Activated naive CD8-positive, alpha-beta T cell (primary cell): Measurements from ENCODE around the gene KCNQ1.

ENCODE experiments used
- H3K27ac Mint-ChIP-seq: one replicate; pipeline ENCODE4 v1.8.0; 2021; ENCODE audit warnings: mixed read lengths
- H3K27me3 Mint-ChIP-seq: one replicate; pipeline ENCODE4 v1.8.0; 2021; ENCODE audit warnings: mixed read lengths
- H3K36me3 Mint-ChIP-seq: one replicate; pipeline ENCODE4 v1.8.0; 2021; ENCODE audit warnings: mixed read lengths
- H3K4me1 Mint-ChIP-seq: one replicate; pipeline ENCODE4 v1.8.0; 2021; ENCODE audit warnings: low read depth, mixed read lengths
- H3K4me3 Mint-ChIP-seq: one replicate; pipeline ENCODE4 v1.8.0; 2021; ENCODE audit warnings: mild to moderate bottlenecking, mixed read lengths
- H3K9me3 Mint-ChIP-seq: one replicate; pipeline ENCODE4 v1.8.0; 2021; ENCODE audit warnings: low read depth, mixed read lengths

Gene KCNQ1

DNA sequence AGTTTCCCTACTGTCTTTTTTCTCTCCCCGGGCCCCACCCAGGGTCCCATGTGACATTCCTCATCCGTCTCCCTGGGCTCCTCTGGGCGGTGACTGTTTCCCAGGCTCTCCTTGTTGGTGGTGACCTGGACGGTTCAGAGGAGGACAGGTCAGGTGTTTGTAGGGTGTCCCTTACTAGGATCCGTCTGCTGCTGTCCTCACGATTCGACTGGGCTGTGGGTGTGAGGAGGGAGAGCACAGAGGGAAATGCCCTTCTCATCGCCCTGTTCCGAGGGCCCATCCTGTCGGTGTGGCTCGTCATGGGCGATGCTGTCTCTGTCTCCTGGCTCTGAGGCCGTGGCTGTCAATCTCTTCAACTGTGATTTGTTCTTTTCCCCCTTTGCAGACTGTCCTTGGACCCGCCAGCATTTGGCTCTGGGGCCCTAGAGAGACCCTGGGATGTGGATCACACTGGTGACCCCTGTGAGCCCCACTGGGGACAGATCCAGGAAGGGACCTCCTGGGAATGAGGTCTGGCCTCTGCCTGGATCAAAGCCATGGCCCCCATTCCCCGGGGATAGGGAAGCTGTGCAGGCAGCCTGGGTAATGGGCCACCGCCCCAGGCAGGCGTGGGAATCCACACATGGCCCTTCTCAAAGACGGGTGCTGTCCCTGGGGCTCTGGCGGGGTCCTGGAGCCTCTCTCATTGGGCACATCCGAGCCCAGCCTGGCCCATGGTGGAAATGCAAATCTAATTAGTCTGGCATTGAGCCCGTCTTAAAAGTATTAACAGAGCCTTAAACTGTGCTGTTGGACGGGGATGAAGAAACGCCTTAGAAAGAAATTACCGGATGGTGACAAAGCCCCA lies 301.8 kb downstream of the KCNQ1 start:
- no peak overlapping the region for H3K4me3 Mint-ChIP-seq
- H3K27ac Mint-ChIP-seq: no peak overlapping the region
- no peaks in the 10 kb centered on the region for H3K27me3 Mint-ChIP-seq
- H3K36me3 Mint-ChIP-seq: peaks cover 2% of the 10 kb centered on the region
- no peaks in the 10 kb centered on the region for H3K4me1 Mint-ChIP-seq
- H3K9me3 Mint-ChIP-seq: no peaks in the 10 kb centered on the region

DNA sequence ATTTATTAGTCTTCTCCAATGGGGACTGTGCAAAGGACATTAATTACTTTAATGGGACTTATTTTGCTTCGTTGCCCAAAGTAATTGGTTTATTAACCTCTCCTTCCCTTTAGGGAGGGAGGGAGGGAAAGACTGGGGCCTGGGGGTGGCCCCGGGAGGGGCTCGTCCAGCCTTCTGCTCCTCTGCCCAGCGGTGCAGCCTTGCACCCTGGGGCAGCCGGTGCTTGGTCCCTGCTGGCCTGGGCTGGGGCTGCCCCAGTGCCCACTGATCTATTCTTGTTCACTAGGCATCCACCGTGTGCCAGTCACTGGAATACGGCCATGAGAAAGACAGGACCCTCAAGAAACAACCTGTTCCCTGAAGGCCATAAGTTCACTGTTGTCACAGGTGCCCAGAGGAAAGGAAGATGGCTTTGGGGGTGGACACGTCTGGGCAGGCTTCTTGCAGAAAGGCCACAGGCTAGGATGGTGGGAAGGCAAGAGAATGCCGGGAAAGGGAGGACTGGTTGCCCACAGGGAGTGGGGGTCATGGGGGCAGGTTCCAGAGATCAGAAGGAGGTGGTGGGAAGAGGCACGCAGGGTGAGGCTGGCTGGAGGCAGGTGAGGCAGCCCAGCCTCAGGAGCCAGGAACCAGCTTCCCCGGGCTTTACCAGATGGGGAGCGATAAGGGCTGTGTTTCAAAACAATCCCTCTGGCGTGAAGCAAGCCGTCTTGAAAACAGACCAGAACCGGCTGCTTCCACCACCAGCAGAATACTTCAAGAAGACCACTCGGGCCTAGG lies 302.6 kb downstream of the KCNQ1 start:
- no peaks in the 10 kb centered on the region for H3K27me3 Mint-ChIP-seq
- H3K4me1 Mint-ChIP-seq: no peaks in the 10 kb centered on the region
- H3K27ac Mint-ChIP-seq: no peak overlapping the region
- H3K9me3 Mint-ChIP-seq: no peaks in the 10 kb centered on the region
- no peak overlapping the region for H3K4me3 Mint-ChIP-seq
- peaks cover 5% of the 10 kb centered on the region for H3K36me3 Mint-ChIP-seq

GRCh38 chr11:2748061-2748813 lies 303.4 kb downstream of the KCNQ1 start:
- Mint-ChIP-seq H3K4me3 (no peak overlapping the region), H3K27ac (no peak overlapping the region), H3K4me1 (no peaks in the 10 kb centered on the region), H3K36me3 (peaks cover 5% of the 10 kb centered on the region), H3K27me3 (no peaks in the 10 kb centered on the region), H3K9me3 (no peaks in the 10 kb centered on the region)

- Mint-ChIP-seq H3K27me3 (no peaks in the 10 kb centered on the region), H3K36me3 (peaks cover 5% of the 10 kb centered on the region), H3K4me3 (no peak overlapping the region), H3K9me3 (no peaks in the 10 kb centered on the region), H3K27ac (no peak overlapping the region), H3K4me1 (no peaks in the 10 kb centered on the region)
These were observed 304.2 kb downstream of the KCNQ1 start for GRCh38 chr11:2748814-2749554.

GRCh38 chr11:2750101-2750681 lies 305.4 kb downstream of the KCNQ1 start:
- Mint-ChIP-seq H3K27me3 (no peaks in the 10 kb centered on the region), H3K36me3 (peaks cover 10% of the 10 kb centered on the region), H3K9me3 (no peaks in the 10 kb centered on the region), H3K4me1 (no peaks in the 10 kb centered on the region), H3K4me3 (no peak overlapping the region), H3K27ac (no peak overlapping the region)

DNA sequence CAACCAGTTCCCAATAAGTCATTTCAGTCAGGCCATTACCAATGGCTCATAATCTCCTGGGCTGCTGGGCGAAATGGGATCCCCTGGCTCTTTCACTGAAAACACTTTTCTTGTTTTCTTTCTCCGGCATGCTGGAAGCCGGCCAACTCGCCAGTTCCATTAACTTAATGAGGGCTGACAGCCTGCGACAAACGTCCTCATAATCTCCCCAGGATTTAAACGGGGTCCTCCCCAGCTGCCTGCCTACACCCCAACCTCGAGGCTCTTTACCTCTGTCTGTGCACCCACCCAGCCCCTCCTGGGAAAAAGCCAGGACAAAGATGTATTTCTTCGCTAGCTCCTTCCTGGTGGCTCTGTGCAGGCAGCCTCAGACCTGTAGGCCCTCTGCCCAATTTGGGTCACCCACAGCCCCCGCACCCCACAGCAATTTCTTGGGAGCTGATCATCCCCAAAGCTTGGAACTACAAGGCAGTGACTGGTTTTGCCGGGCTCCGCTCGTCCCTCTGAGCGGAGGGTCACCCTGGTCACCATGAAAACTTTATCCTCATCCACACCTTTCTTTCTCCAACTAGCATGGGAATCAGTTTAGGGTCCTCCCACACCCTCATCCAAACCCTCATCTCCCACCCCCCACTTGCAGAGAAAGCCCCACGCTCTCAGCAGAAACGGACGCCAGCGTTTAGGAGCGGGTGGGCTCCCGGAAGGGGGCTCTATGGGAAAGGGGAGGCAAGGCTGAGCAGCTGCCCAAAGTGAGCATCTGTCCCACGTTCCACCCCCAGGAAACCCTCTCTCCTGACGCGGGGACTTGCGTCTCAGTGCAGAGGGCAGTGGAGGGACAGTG lies 306.1 kb downstream of the KCNQ1 start:
- no peak overlapping the region for H3K27ac Mint-ChIP-seq

DNA sequence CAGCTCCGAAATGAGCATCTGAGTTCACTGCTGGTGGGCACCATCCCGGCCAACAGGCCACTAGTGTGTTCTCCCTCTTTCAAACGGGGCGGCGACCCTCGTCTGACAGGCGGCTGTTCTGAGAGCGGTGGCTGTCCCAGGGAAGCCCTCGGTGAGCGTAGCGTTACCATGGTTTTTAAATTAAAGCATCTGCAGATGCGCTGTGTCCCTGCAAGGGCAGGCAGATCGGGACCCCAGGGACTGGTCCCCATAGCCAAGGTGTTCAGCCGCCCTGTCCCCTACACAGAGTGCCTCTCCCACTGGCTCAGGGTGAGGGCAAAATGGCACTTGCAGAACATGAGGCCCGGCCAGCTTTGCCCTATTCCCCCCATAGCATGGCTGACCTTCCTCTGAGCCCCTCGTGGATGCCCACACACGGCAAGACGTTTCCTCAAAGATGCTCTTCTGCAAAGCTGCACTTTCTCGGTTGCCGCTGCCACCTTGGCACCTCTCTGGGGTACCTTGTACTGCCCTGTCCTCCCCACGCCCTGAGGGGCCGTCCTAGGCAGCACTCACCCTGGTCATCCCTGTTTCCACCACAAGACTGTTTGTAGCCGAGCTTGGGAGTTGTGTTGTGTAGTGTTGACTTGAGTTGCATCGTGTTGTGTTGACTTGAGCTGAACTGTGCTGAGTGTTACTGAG lies 306.9 kb downstream of the KCNQ1 start:
- H3K27ac Mint-ChIP-seq: no peak overlapping the region
- H3K27me3 Mint-ChIP-seq: no peaks in the 10 kb centered on the region
- H3K4me1 Mint-ChIP-seq: no peaks in the 10 kb centered on the region
- no peaks in the 10 kb centered on the region for H3K9me3 Mint-ChIP-seq
- no peak overlapping the region for H3K4me3 Mint-ChIP-seq
- H3K36me3 Mint-ChIP-seq: peaks cover 10% of the 10 kb centered on the region

More for the DNA sequence above, 306.1 kb downstream of the KCNQ1 start:
- Mint-ChIP-seq H3K4me1 (no peaks in the 10 kb centered on the region), H3K4me3 (no peak overlapping the region), H3K9me3 (no peaks in the 10 kb centered on the region), H3K36me3 (peaks cover 10% of the 10 kb centered on the region), H3K27me3 (no peaks in the 10 kb centered on the region)

GRCh38 chr11:2752204-2752770 lies 307.5 kb downstream of the KCNQ1 start:
- H3K9me3 Mint-ChIP-seq: no peaks in the 10 kb centered on the region
- no peak overlapping the region for H3K4me3 Mint-ChIP-seq
- H3K4me1 Mint-ChIP-seq: no peaks in the 10 kb centered on the region
- peaks cover 10% of the 10 kb centered on the region for H3K36me3 Mint-ChIP-seq
- no peak overlapping the region for H3K27ac Mint-ChIP-seq
- H3K27me3 Mint-ChIP-seq: no peaks in the 10 kb centered on the region

GRCh38 chr11:2752923-2753322 lies 308.1 kb downstream of the KCNQ1 start:
- no peak overlapping the region for H3K4me3 Mint-ChIP-seq
- no peak overlapping the region for H3K27ac Mint-ChIP-seq
- H3K27me3 Mint-ChIP-seq: no peaks in the 10 kb centered on the region
- peaks cover 10% of the 10 kb centered on the region for H3K36me3 Mint-ChIP-seq
- H3K9me3 Mint-ChIP-seq: no peaks in the 10 kb centered on the region
- no peaks in the 10 kb centered on the region for H3K4me1 Mint-ChIP-seq

DNA sequence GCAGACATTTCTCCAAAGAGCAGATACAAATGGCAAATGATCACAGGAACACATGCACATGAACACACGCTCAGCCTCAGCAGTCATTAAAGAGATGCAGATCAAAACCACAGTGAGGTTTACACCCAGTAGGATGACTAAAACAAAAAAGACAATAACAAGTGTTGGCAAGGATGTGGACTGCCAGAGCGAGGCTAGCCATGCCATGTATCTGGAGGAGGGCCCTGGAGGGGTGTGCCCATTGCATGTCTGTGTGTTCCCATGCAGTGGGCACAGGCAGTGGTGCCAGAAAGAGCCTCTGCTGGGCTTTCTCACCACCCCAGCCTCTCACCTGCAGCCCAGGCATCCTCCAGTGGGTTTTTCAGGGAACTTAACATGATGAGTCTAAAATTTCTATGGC lies 309.2 kb downstream of the KCNQ1 start:
- H3K27ac Mint-ChIP-seq: no peak overlapping the region
- no peaks in the 10 kb centered on the region for H3K4me1 Mint-ChIP-seq
- no peaks in the 10 kb centered on the region for H3K27me3 Mint-ChIP-seq
- H3K36me3 Mint-ChIP-seq: peaks cover 10% of the 10 kb centered on the region
- no peaks in the 10 kb centered on the region for H3K9me3 Mint-ChIP-seq
- H3K4me3 Mint-ChIP-seq: no peak overlapping the region

DNA sequence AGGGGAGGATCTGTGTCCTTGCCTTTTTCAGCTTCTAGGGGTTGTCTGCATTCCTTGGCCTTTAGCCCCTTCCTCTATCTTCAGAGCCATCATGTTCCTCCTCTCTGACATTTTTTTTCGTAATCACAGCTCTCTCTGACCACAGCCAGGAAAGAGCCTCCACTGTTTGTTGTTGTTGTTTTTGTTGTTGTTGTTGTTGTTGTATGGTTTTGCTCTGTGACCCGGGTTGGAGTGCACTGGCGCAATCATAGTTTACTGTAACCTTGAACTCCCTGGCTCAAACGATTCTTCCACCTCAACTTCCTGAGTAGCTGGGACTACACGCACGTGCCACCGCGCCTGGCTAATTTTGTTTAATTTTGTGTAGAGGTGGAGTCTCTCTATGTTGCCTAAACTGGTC lies 310.3 kb downstream of the KCNQ1 start:
- H3K9me3 Mint-ChIP-seq: no peaks in the 10 kb centered on the region
- no peaks in the 10 kb centered on the region for H3K4me1 Mint-ChIP-seq
- H3K36me3 Mint-ChIP-seq: peaks cover 10% of the 10 kb centered on the region
- no peaks in the 10 kb centered on the region for H3K27me3 Mint-ChIP-seq
- H3K27ac Mint-ChIP-seq: no peak overlapping the region
- H3K4me3 Mint-ChIP-seq: no peak overlapping the region

- H3K4me3 Mint-ChIP-seq: no peak overlapping the region
- H3K9me3 Mint-ChIP-seq: no peaks in the 10 kb centered on the region
- no peak overlapping the region for H3K27ac Mint-ChIP-seq
- no peaks in the 10 kb centered on the region for H3K4me1 Mint-ChIP-seq
- H3K36me3 Mint-ChIP-seq: peaks cover 10% of the 10 kb centered on the region
- no peaks in the 10 kb centered on the region for H3K27me3 Mint-ChIP-seq
These were observed 313.9 kb downstream of the KCNQ1 start for GRCh38 chr11:2758751-2759150.
